Neural cell (in vitro differentiated cells): ENCODE measurements around the gene EXOC4.

Experiments used
- CTCF ChIP-seq: fragments of 450-650 bp; IDR thresholded peaks from 2 replicates; pipeline ENCODE4 v1.5.1; 2014; ENCODE audit warnings: antibody characterized with exemption, mild to moderate bottlenecking, moderate library complexity; ENCODE audit not compliant: poor library complexity, severe bottlenecking
- EP300 ChIP-seq: fragments of 450-650 bp; conservative IDR thresholded peaks from 2 replicates; pipeline ENCODE4 v1.6.1; 2014; ENCODE audit warnings: antibody characterized with exemption, mild to moderate bottlenecking, moderate library complexity; ENCODE audit not compliant: poor library complexity, severe bottlenecking
- POLR2AphosphoS5 ChIP-seq: IDR thresholded peaks from 2 replicates; pipeline ENCODE4 v1.6.1; 2012
- SMC3 ChIP-seq: fragments of 450-650 bp; conservative IDR thresholded peaks from 2 replicates; pipeline ENCODE4 v1.6.1; 2014; ENCODE audit warnings: antibody characterized with exemption, mild to moderate bottlenecking, moderate library complexity; ENCODE audit not compliant: poor library complexity
- TAF1 ChIP-seq: IDR thresholded peaks from 2 replicates; pipeline ENCODE4 v1.6.1; 2012; ENCODE audit warnings: low read depth

- TF ChIP-seq POLR2AphosphoS5, result no peak
- no peak for TF ChIP-seq CTCF
- TF ChIP-seq SMC3, result no peak
- TF ChIP-seq TAF1, result no peak
- no peak for TF ChIP-seq EP300
These were observed 495.8 kb downstream of the EXOC4 start for GRCh38 chr7:133748443-133749407.
